ENCODE results near the gene CFAP61. TPM values are rescaled to one million over a fixed set of nuclear protein-coding genes. Genes with fewer than 3 reads are reported as not detected.

The CFAP61 gene
- total and polyA plus RNA-seq, 9 of the 15 experiments (the other 6 are each of a cell fraction or from before 2014, with no cell fraction given) = 0.11 TPM; not detected in 8

DNA sequence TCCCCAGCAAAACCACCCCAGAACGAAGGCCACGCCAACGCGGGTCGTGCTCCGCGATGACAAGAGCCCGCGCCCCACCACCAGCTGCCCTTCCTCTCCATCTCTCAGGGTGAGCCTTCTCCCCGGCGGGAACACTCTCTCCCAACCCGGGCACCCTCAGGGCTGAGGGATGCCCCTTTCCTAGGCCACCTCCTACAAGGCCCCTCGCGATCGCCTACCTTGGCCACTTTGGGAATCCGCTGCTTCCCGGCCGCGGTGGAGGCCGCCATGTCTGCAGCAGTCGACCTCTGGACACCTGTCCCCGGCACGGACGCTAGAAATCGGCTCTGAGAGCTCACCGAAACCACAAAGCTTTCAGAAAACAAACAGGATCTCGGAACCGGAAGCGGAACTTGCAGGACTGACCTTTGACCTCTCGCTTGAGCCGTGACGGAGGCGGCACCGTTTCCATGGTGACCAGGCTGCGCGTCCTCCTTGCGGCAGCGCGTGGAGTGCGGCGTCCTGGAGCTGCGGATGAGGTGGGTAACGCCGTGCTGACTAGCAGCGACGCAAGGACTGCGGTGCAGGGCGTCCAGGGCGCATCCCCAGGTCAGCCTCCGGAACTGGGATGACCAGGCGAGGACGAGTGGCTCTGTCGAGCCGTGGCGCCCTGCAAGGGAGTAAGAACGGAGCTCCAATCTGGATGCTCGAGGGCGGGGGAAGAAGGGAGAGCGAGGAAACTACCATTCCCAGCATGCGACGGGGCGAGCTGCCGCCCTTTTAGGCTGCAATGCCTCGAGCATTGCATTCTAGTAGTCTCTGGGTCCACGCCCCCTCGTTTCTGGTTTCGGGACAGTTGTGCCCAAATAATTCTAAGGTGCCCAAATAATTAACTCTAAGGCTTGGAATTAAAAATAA lies at the start of gene CFAP61, which contains the start of gene CRNKL1 (continued):
- no peak for TF ChIP-seq NCOR1 (IDR thresholded peaks at IDR 0.05)
- TF ChIP-seq, protein P1, sequence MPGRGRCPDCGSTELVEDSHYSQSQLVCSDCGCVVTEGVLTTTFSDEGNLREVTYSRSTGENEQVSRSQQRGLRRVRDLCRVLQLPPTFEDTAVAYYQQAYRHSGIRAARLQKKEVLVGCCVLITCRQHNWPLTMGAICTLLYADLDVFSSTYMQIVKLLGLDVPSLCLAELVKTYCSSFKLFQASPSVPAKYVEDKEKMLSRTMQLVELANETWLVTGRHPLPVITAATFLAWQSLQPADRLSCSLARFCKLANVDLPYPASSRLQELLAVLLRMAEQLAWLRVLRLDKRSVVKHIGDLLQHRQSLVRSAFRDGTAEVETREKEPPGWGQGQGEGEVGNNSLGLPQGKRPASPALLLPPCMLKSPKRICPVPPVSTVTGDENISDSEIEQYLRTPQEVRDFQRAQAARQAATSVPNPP (IDR thresholded peaks at IDR 0.05; ENCODE audit: borderline replicate concordance, insufficient read depth, insufficient read length) = no peak
- TF ChIP-seq KLF6 (CRISPR knock-in tag; IDR thresholded peaks at IDR 0.05; ENCODE audit: borderline replicate concordance) = no peak
- no peak for TF ChIP-seq SMAD2 (IDR thresholded peaks at IDR 0.05; ENCODE audit: low read depth, low read length)
- TF ChIP-seq, protein P2, sequence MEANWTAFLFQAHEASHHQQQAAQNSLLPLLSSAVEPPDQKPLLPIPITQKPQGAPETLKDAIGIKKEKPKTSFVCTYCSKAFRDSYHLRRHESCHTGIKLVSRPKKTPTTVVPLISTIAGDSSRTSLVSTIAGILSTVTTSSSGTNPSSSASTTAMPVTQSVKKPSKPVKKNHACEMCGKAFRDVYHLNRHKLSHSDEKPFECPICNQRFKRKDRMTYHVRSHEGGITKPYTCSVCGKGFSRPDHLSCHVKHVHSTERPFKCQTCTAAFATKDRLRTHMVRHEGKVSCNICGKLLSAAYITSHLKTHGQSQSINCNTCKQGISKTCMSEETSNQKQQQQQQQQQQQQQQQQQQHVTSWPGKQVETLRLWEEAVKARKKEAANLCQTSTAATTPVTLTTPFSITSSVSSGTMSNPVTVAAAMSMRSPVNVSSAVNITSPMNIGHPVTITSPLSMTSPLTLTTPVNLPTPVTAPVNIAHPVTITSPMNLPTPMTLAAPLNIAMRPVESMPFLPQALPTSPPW (CRISPR knock-in tag; IDR thresholded peaks at IDR 0.05) = no peak
- TF ChIP-seq TEAD2 (tag; IDR thresholded peaks at IDR 0.05) = no peak
- 0 out of 4 replicates have a peak, but pooled peaks have one; percentile 30 to 43 for TF ChIP-seq MAZ (CRISPR knock-in tag; conservative IDR thresholded peaks at IDR 0.05 in 1 of 2, IDR thresholded peaks at IDR 0.05 in 1 of 2)
- TF ChIP-seq KAT8 (IDR thresholded peaks at IDR 0.05; ENCODE audit: low read depth) = no peak
- TF ChIP-seq ETV1 (tag; conservative IDR thresholded peaks at IDR 0.05; ENCODE audit: low read depth) = no peak; the same call in 1 of the 2 replicates
- no peak for TF ChIP-seq FOXK1 (CRISPR knock-in tag; IDR thresholded peaks at IDR 0.05; ENCODE audit: borderline replicate concordance)
- TF ChIP-seq ZNF311 (CRISPR knock-in tag; IDR thresholded peaks at IDR 0.05) = no peak
- TF ChIP-seq TCF3 (CRISPR knock-in tag; IDR thresholded peaks at IDR 0.05) = no peak
- TF ChIP-seq ZNF639 (CRISPR knock-in tag; conservative IDR thresholded peaks at IDR 0.05 in 1 of 2, IDR thresholded peaks at IDR 0.05 in 1 of 2) = no peak
- TF ChIP-seq, protein P3, sequence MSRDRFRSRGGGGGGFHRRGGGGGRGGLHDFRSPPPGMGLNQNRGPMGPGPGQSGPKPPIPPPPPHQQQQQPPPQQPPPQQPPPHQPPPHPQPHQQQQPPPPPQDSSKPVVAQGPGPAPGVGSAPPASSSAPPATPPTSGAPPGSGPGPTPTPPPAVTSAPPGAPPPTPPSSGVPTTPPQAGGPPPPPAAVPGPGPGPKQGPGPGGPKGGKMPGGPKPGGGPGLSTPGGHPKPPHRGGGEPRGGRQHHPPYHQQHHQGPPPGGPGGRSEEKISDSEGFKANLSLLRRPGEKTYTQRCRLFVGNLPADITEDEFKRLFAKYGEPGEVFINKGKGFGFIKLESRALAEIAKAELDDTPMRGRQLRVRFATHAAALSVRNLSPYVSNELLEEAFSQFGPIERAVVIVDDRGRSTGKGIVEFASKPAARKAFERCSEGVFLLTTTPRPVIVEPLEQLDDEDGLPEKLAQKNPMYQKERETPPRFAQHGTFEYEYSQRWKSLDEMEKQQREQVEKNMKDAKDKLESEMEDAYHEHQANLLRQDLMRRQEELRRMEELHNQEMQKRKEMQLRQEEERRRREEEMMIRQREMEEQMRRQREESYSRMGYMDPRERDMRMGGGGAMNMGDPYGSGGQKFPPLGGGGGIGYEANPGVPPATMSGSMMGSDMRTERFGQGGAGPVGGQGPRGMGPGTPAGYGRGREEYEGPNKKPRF (IDR thresholded peaks at IDR 0.05; ENCODE audit: low read depth, low read length) = no peak
- no peak for TF ChIP-seq ZNF57 (CRISPR knock-in tag; IDR thresholded peaks at IDR 0.05)
- TF ChIP-seq TBL1XR1 (IDR thresholded peaks at IDR 0.05; ENCODE audit: low read length in 2 of 2) = no peak
- no peak for TF ChIP-seq HEY1 (CRISPR knock-in tag; IDR thresholded peaks at IDR 0.05; ENCODE audit: borderline replicate concordance)
- TF ChIP-seq ATF4 (CRISPR knock-in tag; IDR thresholded peaks at IDR 0.05) = no peak
- TF ChIP-seq PTTG1 (tag; IDR thresholded peaks at IDR 0.05; ENCODE audit: low read depth) = no peak
- TF ChIP-seq SMARCA5 (IDR thresholded peaks at IDR 0.05) = no peak
